Hepatocyte (in vitro differentiated cells): ENCODE results near the gene MAP7.

Experiments
- CTCF ChIP-seq: fragments of 200-600 bp; sonication (generic); IDR thresholded peaks from 2 replicates; pipeline ENCODE4 v1.5.1; 2016; ENCODE audit warnings: antibody characterized with exemption, mild to moderate bottlenecking; ENCODE audit not compliant: poor library complexity
- EZH2 ChIP-seq: fragments of 200-600 bp; sonication (generic); IDR thresholded peaks from 2 replicates; pipeline ENCODE4 v1.6.1; 2016; ENCODE audit warnings: antibody characterized with exemption, mild to moderate bottlenecking, borderline replicate concordance
- EZH2phosphoT487 ChIP-seq: fragments of 200-600 bp; sonication (generic); IDR thresholded peaks from one replicate; pipeline ENCODE4 v1.6.1; 2018; ENCODE audit warnings: antibody characterized with exemption, mild to moderate bottlenecking, low read depth, moderate library complexity; ENCODE audit not compliant: unreplicated experiment, severe bottlenecking

GRCh38 chr6:136465766-136466303 is 84.4 kb downstream of the MAP7 start:
- TF ChIP-seq EZH2 (no peak), CTCF (no peak), EZH2phosphoT487 (no peak)
